ENCODE results near the gene TBC1D16. TPM values are rescaled to one million over a fixed set of nuclear protein-coding genes. Genes with fewer than 3 reads are reported as not detected.

Gene TBC1D16
- total RNA-seq, 1 donor from 2014 or later, result 24.7 TPM

- H3K9me3 ChIP-seq, result no peaks in the 10 kb centered on the region
- no peaks in the 10 kb centered on the region for H3K27me3 ChIP-seq (ENCODE audit: low read depth)
- TF ChIP-seq, protein P1, sequence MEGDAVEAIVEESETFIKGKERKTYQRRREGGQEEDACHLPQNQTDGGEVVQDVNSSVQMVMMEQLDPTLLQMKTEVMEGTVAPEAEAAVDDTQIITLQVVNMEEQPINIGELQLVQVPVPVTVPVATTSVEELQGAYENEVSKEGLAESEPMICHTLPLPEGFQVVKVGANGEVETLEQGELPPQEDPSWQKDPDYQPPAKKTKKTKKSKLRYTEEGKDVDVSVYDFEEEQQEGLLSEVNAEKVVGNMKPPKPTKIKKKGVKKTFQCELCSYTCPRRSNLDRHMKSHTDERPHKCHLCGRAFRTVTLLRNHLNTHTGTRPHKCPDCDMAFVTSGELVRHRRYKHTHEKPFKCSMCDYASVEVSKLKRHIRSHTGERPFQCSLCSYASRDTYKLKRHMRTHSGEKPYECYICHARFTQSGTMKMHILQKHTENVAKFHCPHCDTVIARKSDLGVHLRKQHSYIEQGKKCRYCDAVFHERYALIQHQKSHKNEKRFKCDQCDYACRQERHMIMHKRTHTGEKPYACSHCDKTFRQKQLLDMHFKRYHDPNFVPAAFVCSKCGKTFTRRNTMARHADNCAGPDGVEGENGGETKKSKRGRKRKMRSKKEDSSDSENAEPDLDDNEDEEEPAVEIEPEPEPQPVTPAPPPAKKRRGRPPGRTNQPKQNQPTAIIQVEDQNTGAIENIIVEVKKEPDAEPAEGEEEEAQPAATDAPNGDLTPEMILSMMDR (IDR thresholded peaks at IDR 0.05), result no peak
- ATAC-seq, result no peak
- peak; percentile 48 for DNase-seq
- H3K4me3 ChIP-seq, result no peak overlapping the region
- peaks cover 14% of the 10 kb centered on the region for H3K4me1 ChIP-seq
- intact Hi-C loops (cut with DNase I), result no loop called here
- H3K27ac ChIP-seq, result no peak overlapping the region
- H3K36me3 ChIP-seq, result no peaks in the 10 kb centered on the region
These were observed 49.1 kb downstream of the TBC1D16 start for GRCh38 chr17:79986411-79987186.

GRCh38 chr17:79985943-79986391, 49.7 kb downstream of the TBC1D16 start:
- ATAC-seq (no peak), DNase-seq (peak; percentile 4)
- H3K9me3 ChIP-seq, result no peaks in the 10 kb centered on the region
- TF ChIP-seq, protein P1 (IDR thresholded peaks at IDR 0.05), result no peak
- no peak overlapping the region for H3K27ac ChIP-seq
- intact Hi-C loops (cut with DNase I), result no loop called here
- H3K4me3 ChIP-seq, result no peak overlapping the region
- no peaks in the 10 kb centered on the region for H3K36me3 ChIP-seq
- peaks cover 14% of the 10 kb centered on the region for H3K4me1 ChIP-seq
- H3K27me3 ChIP-seq (ENCODE audit: low read depth), result no peaks in the 10 kb centered on the region

DNA sequence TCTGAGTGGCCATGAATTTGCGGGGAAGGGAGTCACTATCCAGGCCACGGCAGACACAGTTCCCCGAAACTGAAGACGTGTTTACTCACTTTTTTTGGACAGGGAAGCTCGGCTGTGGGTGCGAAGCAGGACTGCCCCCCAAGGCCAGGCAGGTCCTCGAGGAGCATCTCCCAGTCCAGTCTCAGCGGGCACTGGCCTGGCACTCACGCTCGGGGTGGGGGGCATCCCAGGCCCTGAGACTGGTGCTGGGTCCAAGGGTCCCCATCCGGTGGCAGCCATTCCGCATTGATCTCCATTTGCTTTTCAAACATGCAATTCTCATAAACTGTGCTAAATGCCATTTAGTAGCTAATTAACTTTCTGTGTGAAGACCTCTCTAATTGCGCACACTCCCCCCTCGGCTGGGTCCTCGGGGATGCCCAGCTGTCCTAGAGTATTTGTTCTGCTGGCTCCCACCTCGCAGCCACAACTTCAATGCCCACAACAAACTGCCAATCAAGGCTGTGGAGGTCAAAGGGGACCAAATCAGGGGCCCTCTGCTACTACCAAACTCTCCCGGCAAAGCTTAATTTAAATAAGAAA, 50.2 kb downstream of the TBC1D16 start:
- no peak overlapping the region for H3K4me3 ChIP-seq
- no peaks in the 10 kb centered on the region for H3K27me3 ChIP-seq (ENCODE audit: low read depth)
- no peaks in the 10 kb centered on the region for H3K36me3 ChIP-seq
- no peaks in the 10 kb centered on the region for H3K9me3 ChIP-seq
- H3K27ac ChIP-seq, result no peak overlapping the region
- DNase-seq (peak; percentile 27), ATAC-seq (no peak)
- TF ChIP-seq, protein P1 (IDR thresholded peaks at IDR 0.05), result no peak
- intact Hi-C loops (cut with DNase I), result no loop called here
- H3K4me1 ChIP-seq, result peaks cover 14% of the 10 kb centered on the region

DNA sequence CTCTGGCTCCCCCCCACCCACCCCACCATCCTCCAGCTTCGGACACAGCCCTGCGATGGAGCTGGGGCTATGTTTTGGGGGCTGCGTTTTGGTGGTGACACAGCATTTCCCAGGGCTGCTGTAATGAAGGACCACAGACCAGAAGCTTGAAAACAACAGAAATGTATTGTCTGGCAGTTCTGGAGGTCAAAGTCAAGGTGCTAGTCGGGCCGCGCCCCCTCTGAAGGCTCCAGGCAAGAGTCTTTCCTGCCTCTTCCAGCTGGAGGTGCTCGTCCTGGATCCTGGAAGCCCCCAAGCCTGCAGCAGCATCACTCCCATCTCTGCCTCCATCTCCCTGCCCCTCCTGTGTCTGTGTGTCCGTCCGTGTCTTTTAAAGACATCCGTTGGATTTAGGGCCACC, 50.8 kb downstream of the TBC1D16 start:
- intact Hi-C loops (cut with DNase I), result no loop called here
- peaks cover 14% of the 10 kb centered on the region for H3K4me1 ChIP-seq
- DNase-seq (peak; percentile 8), ATAC-seq (no peak)
- no peak overlapping the region for H3K4me3 ChIP-seq
- H3K36me3 ChIP-seq, result no peaks in the 10 kb centered on the region
- H3K9me3 ChIP-seq, result no peaks in the 10 kb centered on the region
- H3K27ac ChIP-seq, result no peak overlapping the region
- no peaks in the 10 kb centered on the region for H3K27me3 ChIP-seq (ENCODE audit: low read depth)
- TF ChIP-seq, protein P1 (IDR thresholded peaks at IDR 0.05), result no peak

DNA sequence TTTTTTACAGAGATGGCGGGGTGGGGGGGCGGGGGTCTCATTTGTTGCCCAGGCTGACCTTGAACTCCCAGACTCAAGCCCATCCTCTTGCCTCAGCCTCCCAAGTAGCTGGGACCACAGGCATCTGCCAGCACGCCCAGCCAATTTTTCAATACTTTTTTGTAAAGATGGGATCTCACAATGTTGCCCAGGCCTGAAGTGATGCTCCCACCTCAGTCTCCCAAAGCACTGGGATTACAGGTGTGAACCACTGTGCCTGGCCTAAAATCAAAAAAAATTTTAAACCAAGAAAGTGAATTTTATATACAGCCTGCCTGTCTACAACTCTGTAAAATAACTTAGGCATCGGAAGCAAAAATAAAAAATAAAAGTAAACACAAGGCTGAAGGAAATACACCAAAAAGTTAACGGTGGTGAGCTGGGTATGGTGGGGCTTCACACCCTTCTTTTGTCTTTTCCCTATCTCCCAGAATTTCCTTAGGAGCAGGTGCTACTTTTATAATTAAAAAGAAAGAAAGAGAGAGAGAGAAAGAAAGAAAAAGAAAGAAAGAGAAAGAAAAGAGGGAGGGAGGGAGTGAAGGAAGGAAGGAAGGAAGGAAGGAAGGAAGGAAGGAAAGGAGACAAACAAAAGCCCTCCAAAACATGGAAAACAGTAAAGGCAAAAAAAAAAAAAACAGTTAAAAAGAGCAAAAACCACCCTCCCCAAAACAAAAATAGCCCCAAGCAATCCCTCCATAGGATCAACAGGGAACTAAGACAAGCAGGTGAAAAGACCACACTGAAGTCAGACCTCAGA, 51.4 kb downstream of the TBC1D16 start:
- Histone ChIP-seq H3K9me3 (no peaks in the 10 kb centered on the region), H3K4me3 (no peak overlapping the region), H3K27me3 (ENCODE audit: low read depth) (no peaks in the 10 kb centered on the region), H3K4me1 (peaks cover 14% of the 10 kb centered on the region), H3K27ac (no peak overlapping the region), H3K36me3 (no peaks in the 10 kb centered on the region)
- intact Hi-C loops (cut with DNase I), result no loop called here
- ATAC-seq, result no peak
- DNase-seq, result no peak
- TF ChIP-seq, protein P1 (IDR thresholded peaks at IDR 0.05), result no peak

All from lower lobe of right lung (tissue), 2 donors.